ENCODE measurements around the gene OPRD1.

Gene OPRD1

DNA sequence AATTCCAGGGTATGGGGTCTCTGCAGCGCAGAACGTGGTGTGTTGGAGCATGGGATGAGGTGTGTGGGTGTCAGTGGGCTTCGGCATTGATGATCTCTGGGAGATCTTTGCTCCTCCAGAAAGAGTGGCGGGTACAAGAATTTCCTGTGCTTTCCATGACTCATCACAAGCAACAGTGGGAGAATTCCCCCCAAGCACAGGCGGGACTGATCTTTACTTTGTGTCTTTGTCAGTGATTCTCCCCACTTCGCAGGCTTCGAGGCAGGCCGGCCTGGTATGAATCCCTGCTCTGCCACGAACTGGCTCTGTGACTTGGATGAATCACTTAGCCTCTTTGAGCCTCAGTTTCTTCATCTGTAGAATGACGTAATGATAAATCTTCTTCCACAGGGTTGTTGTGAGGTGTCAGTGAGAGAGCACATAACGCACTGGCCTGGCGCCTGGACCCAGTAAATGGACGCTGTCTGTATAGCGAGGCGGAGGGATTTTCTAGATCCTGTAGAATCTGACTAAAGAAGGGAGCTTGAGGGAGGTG, 2.0 kb downstream of the OPRD1 start:
- Histone ChIP-seq H3F3A (ENCODE audit: insufficient read depth) (no peaks in the 10 kb centered on the region), H3K9me2 (replicated peaks; ENCODE audit: insufficient read depth, low read length) (no peaks in the 10 kb centered on the region), H3K27ac (ENCODE audit: low read depth, low read length) (no peak overlapping the region), H3K79me2 (ENCODE audit: insufficient read depth, low read length) (no peaks in the 10 kb centered on the region), H2AFZ (ENCODE audit: low read depth, low read length, severe bottlenecking) (no peak overlapping the region), H3K27me3 (ENCODE audit: low read length) (no peaks in the 10 kb centered on the region), H4K20me1 (ENCODE audit: low read depth, low read length) (no peaks in the 10 kb centered on the region), H3K9ac (ENCODE audit: low read length) (no peak overlapping the region), H3K9me3 (ENCODE audit: insufficient read depth, low read length) (no peaks in the 10 kb centered on the region), H3K4me2 (ENCODE audit: low read depth, low read length, poor library complexity, severe bottlenecking) (no peak overlapping the region), H3K4me3 (ENCODE audit: insufficient read depth, low read length, poor library complexity, severe bottlenecking) (no peak overlapping the region), H3K36me3 (ENCODE audit: low read length) (no peaks in the 10 kb centered on the region)
- TF ChIP-seq EZH2phosphoT487 (conservative IDR thresholded peaks at IDR 0.05; ENCODE audit: low read length) (no peak), CTCF (IDR thresholded peaks at IDR 0.05; ENCODE audit: insufficient read depth, low read length, poor library complexity, severe bottlenecking) (no peak)

- Histone ChIP-seq H3K9ac (ENCODE audit: low read length) (no peak overlapping the region), H3K9me2 (replicated peaks; ENCODE audit: insufficient read depth, low read length) (no peaks in the 10 kb centered on the region), H3K36me3 (ENCODE audit: low read length) (no peaks in the 10 kb centered on the region), H3K79me2 (ENCODE audit: insufficient read depth, low read length) (no peaks in the 10 kb centered on the region), H4K20me1 (ENCODE audit: low read depth, low read length) (no peaks in the 10 kb centered on the region), H3F3A (ENCODE audit: insufficient read depth) (no peaks in the 10 kb centered on the region), H2AFZ (ENCODE audit: low read depth, low read length, severe bottlenecking) (no peak overlapping the region), H3K9me3 (ENCODE audit: insufficient read depth, low read length) (no peaks in the 10 kb centered on the region), H3K4me3 (ENCODE audit: insufficient read depth, low read length, poor library complexity, severe bottlenecking) (no peak overlapping the region), H3K4me2 (ENCODE audit: low read depth, low read length, poor library complexity, severe bottlenecking) (no peak overlapping the region), H3K27ac (ENCODE audit: low read depth, low read length) (no peak overlapping the region), H3K27me3 (ENCODE audit: low read length) (no peaks in the 10 kb centered on the region)
- TF ChIP-seq EZH2phosphoT487 (conservative IDR thresholded peaks at IDR 0.05; ENCODE audit: low read length) (no peak), CTCF (IDR thresholded peaks at IDR 0.05; ENCODE audit: insufficient read depth, low read length, poor library complexity, severe bottlenecking) (no peak)
These were observed 3.7 kb downstream of the OPRD1 start for GRCh38 chr1:28815533-28816185.

GRCh38 chr1:28817133-28817532, 5.2 kb downstream of the OPRD1 start:
- no peak overlapping the region for H2AFZ ChIP-seq (ENCODE audit: low read depth, low read length, severe bottlenecking)
- no peaks in the 10 kb centered on the region for H3K9me2 ChIP-seq (replicated peaks; ENCODE audit: insufficient read depth, low read length)
- H3F3A ChIP-seq (ENCODE audit: insufficient read depth) = no peaks in the 10 kb centered on the region
- H3K4me3 ChIP-seq (ENCODE audit: insufficient read depth, low read length, poor library complexity, severe bottlenecking) = no peak overlapping the region
- H4K20me1 ChIP-seq (ENCODE audit: low read depth, low read length) = no peaks in the 10 kb centered on the region
- H3K79me2 ChIP-seq (ENCODE audit: insufficient read depth, low read length) = no peaks in the 10 kb centered on the region
- no peaks in the 10 kb centered on the region for H3K27me3 ChIP-seq (ENCODE audit: low read length)
- no peaks in the 10 kb centered on the region for H3K36me3 ChIP-seq (ENCODE audit: low read length)
- no peak overlapping the region for H3K9ac ChIP-seq (ENCODE audit: low read length)
- H3K27ac ChIP-seq (ENCODE audit: low read depth, low read length) = no peak overlapping the region
- H3K4me2 ChIP-seq (ENCODE audit: low read depth, low read length, poor library complexity, severe bottlenecking) = no peak overlapping the region
- no peak for TF ChIP-seq EZH2phosphoT487 (conservative IDR thresholded peaks at IDR 0.05; ENCODE audit: low read length)
- no peak for TF ChIP-seq CTCF (IDR thresholded peaks at IDR 0.05; ENCODE audit: insufficient read depth, low read length, poor library complexity, severe bottlenecking)
- no peaks in the 10 kb centered on the region for H3K9me3 ChIP-seq (ENCODE audit: insufficient read depth, low read length)
